ENCODE data around the gene TOX3.

Gene TOX3

DNA sequence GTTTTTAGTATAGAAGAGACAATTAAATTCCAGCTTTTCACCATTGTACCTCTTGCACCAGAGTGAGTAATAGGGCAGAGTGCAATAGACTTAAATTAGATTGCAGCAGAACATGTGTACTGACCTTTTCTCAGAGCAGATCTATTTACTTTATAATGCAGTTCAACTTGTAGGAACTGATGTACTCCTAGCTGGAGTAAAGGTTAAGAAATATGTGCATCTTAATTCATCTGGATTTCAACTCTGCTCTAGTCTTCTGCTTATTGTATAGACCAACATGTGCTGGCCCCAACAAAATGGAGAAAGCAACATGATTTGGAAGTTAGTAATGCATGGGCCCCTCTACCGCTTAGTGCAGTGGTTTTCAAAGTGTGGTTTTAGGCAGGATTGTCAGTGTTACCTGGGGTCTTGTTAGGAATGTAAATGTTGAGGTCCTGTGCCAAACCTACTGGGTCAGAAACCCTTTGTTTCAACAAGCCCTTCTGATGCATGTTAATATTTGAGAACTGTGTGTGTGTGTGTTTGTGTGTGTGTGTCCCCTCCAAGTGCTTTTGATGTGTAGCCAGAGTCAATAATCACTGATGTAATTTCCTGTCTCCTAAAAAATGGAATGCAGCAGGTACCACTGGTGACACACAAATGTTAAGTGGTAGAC is 138.6 kb downstream of the TOX3 start:
- DNase-seq (ENCODE audit: low read depth, low spot score), result no peak
- TF ChIP-seq, protein P1, sequence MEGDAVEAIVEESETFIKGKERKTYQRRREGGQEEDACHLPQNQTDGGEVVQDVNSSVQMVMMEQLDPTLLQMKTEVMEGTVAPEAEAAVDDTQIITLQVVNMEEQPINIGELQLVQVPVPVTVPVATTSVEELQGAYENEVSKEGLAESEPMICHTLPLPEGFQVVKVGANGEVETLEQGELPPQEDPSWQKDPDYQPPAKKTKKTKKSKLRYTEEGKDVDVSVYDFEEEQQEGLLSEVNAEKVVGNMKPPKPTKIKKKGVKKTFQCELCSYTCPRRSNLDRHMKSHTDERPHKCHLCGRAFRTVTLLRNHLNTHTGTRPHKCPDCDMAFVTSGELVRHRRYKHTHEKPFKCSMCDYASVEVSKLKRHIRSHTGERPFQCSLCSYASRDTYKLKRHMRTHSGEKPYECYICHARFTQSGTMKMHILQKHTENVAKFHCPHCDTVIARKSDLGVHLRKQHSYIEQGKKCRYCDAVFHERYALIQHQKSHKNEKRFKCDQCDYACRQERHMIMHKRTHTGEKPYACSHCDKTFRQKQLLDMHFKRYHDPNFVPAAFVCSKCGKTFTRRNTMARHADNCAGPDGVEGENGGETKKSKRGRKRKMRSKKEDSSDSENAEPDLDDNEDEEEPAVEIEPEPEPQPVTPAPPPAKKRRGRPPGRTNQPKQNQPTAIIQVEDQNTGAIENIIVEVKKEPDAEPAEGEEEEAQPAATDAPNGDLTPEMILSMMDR (IDR thresholded peaks at IDR 0.05; ENCODE audit: low read depth, low read length), result no peak
- H3K4me3 ChIP-seq (ENCODE audit: low read depth, low read length), result no peak overlapping the region
- in situ Hi-C loops (cut with HindIII; ENCODE audit: low sequenced_read_pairs), result no loop called here

GRCh38 chr16:52407778-52408177 is 139.2 kb downstream of the TOX3 start:
- DNase-seq (ENCODE audit: low read depth, low spot score), result no peak
- in situ Hi-C loops (cut with HindIII; ENCODE audit: low sequenced_read_pairs), result no loop called here
- TF ChIP-seq, protein P1 (IDR thresholded peaks at IDR 0.05; ENCODE audit: low read depth, low read length), result no peak
- no peak overlapping the region for H3K4me3 ChIP-seq (ENCODE audit: low read depth, low read length)

DNA sequence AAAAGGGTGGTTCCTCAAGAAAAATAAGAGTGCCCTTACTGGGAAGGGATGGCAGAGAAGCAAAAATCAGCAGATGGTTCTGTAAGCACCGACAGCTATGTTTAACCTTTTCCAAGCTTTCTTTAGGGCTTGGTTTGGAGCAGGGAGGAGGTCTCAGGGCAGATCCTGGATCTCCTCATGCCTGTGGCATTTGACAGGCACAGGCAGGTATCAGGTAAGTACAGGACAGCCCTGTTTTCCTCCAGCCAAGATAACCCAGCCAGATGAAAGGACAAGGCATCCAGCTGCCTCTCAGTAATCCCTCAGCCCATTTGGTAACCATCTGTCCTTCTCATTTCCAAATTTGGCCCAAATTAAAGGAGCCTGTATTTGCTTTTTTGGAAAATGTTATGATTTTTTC is 141.5 kb downstream of the TOX3 start:
- in situ Hi-C loops (cut with HindIII; ENCODE audit: low sequenced_read_pairs), result no loop called here
- TF ChIP-seq, protein P1 (IDR thresholded peaks at IDR 0.05; ENCODE audit: low read depth, low read length), result no peak

GRCh38 chr16:52404546-52404945 is 142.4 kb downstream of the TOX3 start:
- H3K4me3 ChIP-seq (ENCODE audit: low read depth, low read length), result no peak overlapping the region
- in situ Hi-C loops (cut with HindIII; ENCODE audit: low sequenced_read_pairs), result no loop called here
- no peak for DNase-seq (ENCODE audit: low read depth, low spot score)
- TF ChIP-seq, protein P1 (IDR thresholded peaks at IDR 0.05; ENCODE audit: low read depth, low read length), result no peak

More for the DNA sequence above, 141.5 kb downstream of the TOX3 start:
- DNase-seq (ENCODE audit: low read depth, low spot score), result no peak
- no peak overlapping the region for H3K4me3 ChIP-seq (ENCODE audit: low read depth, low read length)

DNA sequence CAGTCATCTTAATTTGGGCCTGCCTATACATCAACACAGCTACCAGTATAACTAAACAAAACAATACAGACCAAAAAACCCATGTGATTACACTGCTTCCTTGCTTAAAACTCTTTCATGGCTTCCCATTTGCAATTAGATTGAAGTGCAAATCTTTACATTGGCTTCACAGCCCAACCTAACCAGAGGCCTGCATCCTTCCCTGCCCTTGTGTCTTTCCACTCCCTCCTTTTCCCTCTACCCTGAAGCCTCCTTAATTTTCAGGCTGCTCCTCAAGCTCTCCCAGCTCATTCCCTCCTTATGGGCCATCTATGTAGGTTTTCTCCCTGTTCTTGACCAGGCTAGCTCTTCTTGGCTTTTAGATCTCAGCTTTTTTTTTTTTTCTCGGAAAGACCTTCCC is 147.8 kb downstream of the TOX3 start:
- H3K4me3 ChIP-seq (ENCODE audit: low read depth, low read length), result no peak overlapping the region
- TF ChIP-seq, protein P1 (IDR thresholded peaks at IDR 0.05; ENCODE audit: low read depth, low read length), result no peak
- in situ Hi-C loops (cut with HindIII; ENCODE audit: low sequenced_read_pairs), result no loop called here
- no peak for DNase-seq (ENCODE audit: low read depth, low spot score)

GRCh38 chr16:52398491-52398960 is 148.4 kb downstream of the TOX3 start:
- in situ Hi-C loops (cut with HindIII; ENCODE audit: low sequenced_read_pairs), result no loop called here
- TF ChIP-seq, protein P1 (IDR thresholded peaks at IDR 0.05; ENCODE audit: low read depth, low read length), result no peak
- H3K4me3 ChIP-seq (ENCODE audit: low read depth, low read length), result no peak overlapping the region
- no peak for DNase-seq (ENCODE audit: low read depth, low spot score)
